OCI-LY1 (cell line): ENCODE measurements around the gene CEBPG.

Source experiments
- H2AFZ ChIP-seq: fragments of 200-600 bp; sonication (generic), shearing (Covaris generic); 2 replicates; pipeline ENCODE4 v1.6.0; 2014; ENCODE audit warnings: antibody characterized with exemption, mild to moderate bottlenecking, low read length
- H3F3A ChIP-seq: fragments of 200-600 bp; sonication (generic), shearing (Covaris generic); 2 replicates; pipeline ENCODE4 v1.6.0; 2014; ENCODE audit warnings: mild to moderate bottlenecking, antibody characterized with exemption, low read length, moderate library complexity; ENCODE audit not compliant: insufficient read depth
- H3K27ac ChIP-seq: fragments of 200-600 bp; sonication (generic); 2 replicates; pipeline ENCODE4 v1.5.1; 2014; ENCODE audit warnings: low read length, mixed run types, mild to moderate bottlenecking, low read depth; ENCODE audit not compliant: poor library complexity, severe bottlenecking
- H3K27me3 ChIP-seq: fragments of 200-600 bp; sonication (generic); 2 replicates; pipeline ENCODE4 v1.6.0; 2014; ENCODE audit warnings: antibody characterized with exemption, mild to moderate bottlenecking, low read length, moderate library complexity; ENCODE audit not compliant: insufficient read depth
- H3K36me3 ChIP-seq: fragments of 200-600 bp; sonication (generic); 2 replicates; pipeline ENCODE4 v1.6.1; 2014; ENCODE audit warnings: mild to moderate bottlenecking, antibody characterized with exemption, low read length, moderate library complexity, mixed read lengths; ENCODE audit not compliant: insufficient read depth
- H3K4me1 ChIP-seq: fragments of 200-600 bp; sonication (generic); 2 replicates; pipeline ENCODE4 v1.5.1; 2014; ENCODE audit warnings: mild to moderate bottlenecking, low read length, moderate library complexity; ENCODE audit not compliant: insufficient read depth, severe bottlenecking
- H3K4me2 ChIP-seq: fragments of 200-600 bp; sonication (generic), shearing (Covaris generic); 2 replicates; pipeline ENCODE4 v1.6.1; 2014; ENCODE audit warnings: low read length
- H3K4me3 ChIP-seq: fragments of 200-600 bp; sonication (generic); 2 replicates; pipeline ENCODE4 v1.5.1; 2014; ENCODE audit warnings: low read length, low read depth, mild to moderate bottlenecking, mixed read lengths; ENCODE audit not compliant: poor library complexity, severe bottlenecking
- H3K79me2 ChIP-seq: fragments of 200-600 bp; shearing (Covaris generic); 2 replicates; pipeline ENCODE4 v1.6.1; 2016; ENCODE audit warnings: mixed run types, low read length, mixed read lengths; ENCODE audit not compliant: insufficient read depth
- H3K9ac ChIP-seq: fragments of 200-600 bp; sonication (generic), shearing (Covaris generic); 2 replicates; pipeline ENCODE4 v1.6.1; 2014; ENCODE audit warnings: mild to moderate bottlenecking, low read length, mixed read lengths
- H3K9me2 ChIP-seq: fragments of 200-600 bp; sonication (generic), shearing (Covaris generic); 2 replicates; pipeline ENCODE4 v1.6.1; 2014; ENCODE audit warnings: low read depth, mild to moderate bottlenecking, low read length, mixed read lengths
- H3K9me3 ChIP-seq: fragments of 200-600 bp; shearing (Covaris generic); 2 replicates; pipeline ENCODE4 v1.6.1; 2014; ENCODE audit warnings: low read length, mixed read lengths
- H4K20me1 ChIP-seq: fragments of 200-600 bp; sonication (generic), shearing (Covaris generic); 2 replicates; pipeline ENCODE4 v1.6.0; 2016; ENCODE audit warnings: mild to moderate bottlenecking, low read length; ENCODE audit not compliant: insufficient read depth
- EZH2 ChIP-seq: fragments of 200-600 bp; sonication (generic), shearing (Covaris generic); IDR thresholded peaks from 2 replicates; pipeline ENCODE4 v1.8.0; 2017; ENCODE audit warnings: borderline replicate concordance, mixed run types, mild to moderate bottlenecking, antibody characterized with exemption, low read length, moderate library complexity, mixed read lengths
- TF ChIP-seq, protein P1 (sequence below): fragments of 200-600 bp; sonication (generic), shearing (Covaris generic); IDR thresholded peaks from 2 replicates; pipeline ENCODE4 v1.5.1; 2017; ENCODE audit warnings: mild to moderate bottlenecking, antibody characterized with exemption, low read length, moderate library complexity, mixed read lengths

CEBPG gene

DNA sequence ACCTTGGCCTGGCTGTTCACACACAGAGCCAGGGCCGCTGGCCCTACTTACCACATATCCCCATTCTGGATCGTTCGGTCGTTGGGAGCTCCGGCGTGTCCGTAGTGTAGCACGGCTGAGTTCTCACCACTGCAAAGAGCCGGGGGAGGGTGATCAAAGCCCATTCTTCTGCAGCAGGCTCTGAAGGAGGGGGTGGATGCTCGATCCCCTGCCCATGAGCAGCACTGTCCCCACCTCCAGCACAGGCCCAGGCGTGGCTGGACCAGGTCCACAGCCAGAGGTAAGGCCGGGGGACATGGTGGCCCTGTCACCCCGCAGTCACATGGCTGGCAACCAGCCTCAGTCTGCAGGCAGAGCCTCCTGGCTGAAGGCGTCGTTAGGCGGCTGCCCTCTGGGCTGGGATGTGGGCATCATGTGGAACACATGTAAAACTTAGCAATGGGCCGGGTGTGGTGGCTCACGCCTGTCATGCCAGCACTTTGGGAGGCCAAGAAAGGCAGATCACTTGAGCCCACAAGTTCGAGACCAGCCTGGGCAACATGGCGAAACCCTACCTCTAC is 38.2 kb downstream of the CEBPG start:
- no peak overlapping the region for H3K4me2 ChIP-seq
- H3F3A ChIP-seq: no peaks in the 10 kb centered on the region
- no peaks in the 10 kb centered on the region for H3K79me2 ChIP-seq
- H3K4me3 ChIP-seq: no peak overlapping the region
- H4K20me1 ChIP-seq: no peaks in the 10 kb centered on the region
- TF ChIP-seq, protein P1, sequence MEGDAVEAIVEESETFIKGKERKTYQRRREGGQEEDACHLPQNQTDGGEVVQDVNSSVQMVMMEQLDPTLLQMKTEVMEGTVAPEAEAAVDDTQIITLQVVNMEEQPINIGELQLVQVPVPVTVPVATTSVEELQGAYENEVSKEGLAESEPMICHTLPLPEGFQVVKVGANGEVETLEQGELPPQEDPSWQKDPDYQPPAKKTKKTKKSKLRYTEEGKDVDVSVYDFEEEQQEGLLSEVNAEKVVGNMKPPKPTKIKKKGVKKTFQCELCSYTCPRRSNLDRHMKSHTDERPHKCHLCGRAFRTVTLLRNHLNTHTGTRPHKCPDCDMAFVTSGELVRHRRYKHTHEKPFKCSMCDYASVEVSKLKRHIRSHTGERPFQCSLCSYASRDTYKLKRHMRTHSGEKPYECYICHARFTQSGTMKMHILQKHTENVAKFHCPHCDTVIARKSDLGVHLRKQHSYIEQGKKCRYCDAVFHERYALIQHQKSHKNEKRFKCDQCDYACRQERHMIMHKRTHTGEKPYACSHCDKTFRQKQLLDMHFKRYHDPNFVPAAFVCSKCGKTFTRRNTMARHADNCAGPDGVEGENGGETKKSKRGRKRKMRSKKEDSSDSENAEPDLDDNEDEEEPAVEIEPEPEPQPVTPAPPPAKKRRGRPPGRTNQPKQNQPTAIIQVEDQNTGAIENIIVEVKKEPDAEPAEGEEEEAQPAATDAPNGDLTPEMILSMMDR: no peak
- TF ChIP-seq EZH2: no peak
- H2AFZ ChIP-seq: no peak overlapping the region
- no peaks in the 10 kb centered on the region for H3K9me2 ChIP-seq
- H3K27me3 ChIP-seq: no peaks in the 10 kb centered on the region
- no peaks in the 10 kb centered on the region for H3K9me3 ChIP-seq
- H3K4me1 ChIP-seq: no peaks in the 10 kb centered on the region
- H3K27ac ChIP-seq: no peak overlapping the region
- no peaks in the 10 kb centered on the region for H3K36me3 ChIP-seq
- H3K9ac ChIP-seq: no peak overlapping the region

DNA sequence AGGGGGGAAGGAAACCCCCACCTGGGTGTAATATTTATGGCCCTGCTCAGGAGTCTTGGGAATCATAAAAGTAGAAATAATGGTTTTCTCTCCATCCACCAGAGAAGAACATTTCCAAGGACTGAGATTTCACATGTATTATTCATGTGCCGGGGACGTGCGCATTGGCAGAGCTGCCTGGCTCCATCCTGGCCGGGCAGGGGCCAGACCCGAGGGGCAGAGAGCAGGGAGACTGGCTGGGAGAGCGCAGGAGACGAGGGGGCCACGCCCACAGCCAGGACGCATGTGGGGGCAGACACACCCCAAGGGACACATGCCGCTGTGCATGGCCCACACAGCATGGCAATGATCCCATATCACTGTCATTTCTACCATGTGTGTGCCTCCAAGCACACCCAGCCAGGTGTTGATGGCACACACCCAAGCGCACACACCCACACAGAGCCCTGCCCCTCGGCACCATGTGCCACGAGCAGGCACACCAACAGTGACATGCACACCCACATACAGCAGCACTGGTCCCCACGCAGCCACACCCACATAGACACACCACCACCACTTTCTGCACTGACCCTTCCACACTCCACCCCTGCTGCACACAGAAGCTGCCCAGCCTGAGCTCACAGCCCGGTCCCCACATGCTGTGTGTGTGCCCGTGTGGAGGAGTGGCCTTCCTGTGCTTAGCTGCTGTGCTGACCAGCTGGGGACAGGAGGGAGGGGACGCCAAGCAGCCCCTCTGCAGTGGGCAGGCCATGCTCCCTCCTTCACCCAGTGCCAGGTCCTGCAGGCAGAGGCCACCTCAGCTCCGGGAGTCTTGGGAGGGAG is 39.3 kb downstream of the CEBPG start:
- Histone ChIP-seq H3K9me3 (no peaks in the 10 kb centered on the region), H3K27me3 (no peaks in the 10 kb centered on the region), H3K9me2 (no peaks in the 10 kb centered on the region), H3K4me2 (no peak overlapping the region), H4K20me1 (no peaks in the 10 kb centered on the region), H3K9ac (no peak overlapping the region), H3K4me3 (no peak overlapping the region), H3K4me1 (no peaks in the 10 kb centered on the region), H3K79me2 (no peaks in the 10 kb centered on the region), H3F3A (no peaks in the 10 kb centered on the region), H3K36me3 (no peaks in the 10 kb centered on the region), H2AFZ (no peak overlapping the region), H3K27ac (no peak overlapping the region)
- TF ChIP-seq, protein P1: no peak
- no peak for TF ChIP-seq EZH2

DNA sequence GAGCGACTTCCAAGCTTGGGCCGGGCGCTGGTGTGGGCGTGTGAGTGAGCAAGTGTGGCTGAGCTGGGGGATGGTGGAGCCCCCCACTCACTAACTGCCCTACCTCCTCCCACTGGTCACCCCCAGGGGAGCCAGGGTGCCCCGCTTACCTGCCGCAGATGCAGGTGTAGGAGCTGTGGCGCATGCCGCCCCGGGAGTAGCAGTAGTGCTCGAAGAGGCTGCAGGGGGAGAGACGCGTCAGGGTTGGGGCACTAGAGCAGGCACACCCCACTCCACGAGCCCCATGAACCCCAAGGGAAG is 39.9 kb downstream of the CEBPG start:
- Histone ChIP-seq H3K27me3 (no peaks in the 10 kb centered on the region), H2AFZ (no peak overlapping the region), H3K4me3 (no peak overlapping the region), H3K36me3 (no peaks in the 10 kb centered on the region), H3K79me2 (no peaks in the 10 kb centered on the region), H3K9me3 (no peaks in the 10 kb centered on the region), H3K27ac (no peak overlapping the region), H3K9ac (no peak overlapping the region), H3F3A (no peaks in the 10 kb centered on the region), H4K20me1 (no peaks in the 10 kb centered on the region), H3K9me2 (no peaks in the 10 kb centered on the region), H3K4me2 (no peak overlapping the region), H3K4me1 (no peaks in the 10 kb centered on the region)
- TF ChIP-seq, protein P1: no peak
- no peak for TF ChIP-seq EZH2
